OCI-LY1 (cell line): ENCODE results near the gene KCNJ12.
"Not testable (repeated sequence)": the region's sequence is repeated elsewhere in the genome, so short reads cannot be mapped to it uniquely, and the experiment has no call there.

Experiments
- EZH2 ChIP-seq: fragments of 200-600 bp; sonication (generic), shearing (Covaris generic); IDR thresholded peaks from 2 replicates; pipeline ENCODE4 v1.8.0; 2017; ENCODE audit warnings: borderline replicate concordance, mixed run types, mild to moderate bottlenecking, antibody characterized with exemption, low read length, moderate library complexity, mixed read lengths
- TF ChIP-seq, protein P1 (sequence below): fragments of 200-600 bp; sonication (generic), shearing (Covaris generic); IDR thresholded peaks from 2 replicates; pipeline ENCODE4 v1.5.1; 2017; ENCODE audit warnings: mild to moderate bottlenecking, antibody characterized with exemption, low read length, moderate library complexity, mixed read lengths

DNA sequence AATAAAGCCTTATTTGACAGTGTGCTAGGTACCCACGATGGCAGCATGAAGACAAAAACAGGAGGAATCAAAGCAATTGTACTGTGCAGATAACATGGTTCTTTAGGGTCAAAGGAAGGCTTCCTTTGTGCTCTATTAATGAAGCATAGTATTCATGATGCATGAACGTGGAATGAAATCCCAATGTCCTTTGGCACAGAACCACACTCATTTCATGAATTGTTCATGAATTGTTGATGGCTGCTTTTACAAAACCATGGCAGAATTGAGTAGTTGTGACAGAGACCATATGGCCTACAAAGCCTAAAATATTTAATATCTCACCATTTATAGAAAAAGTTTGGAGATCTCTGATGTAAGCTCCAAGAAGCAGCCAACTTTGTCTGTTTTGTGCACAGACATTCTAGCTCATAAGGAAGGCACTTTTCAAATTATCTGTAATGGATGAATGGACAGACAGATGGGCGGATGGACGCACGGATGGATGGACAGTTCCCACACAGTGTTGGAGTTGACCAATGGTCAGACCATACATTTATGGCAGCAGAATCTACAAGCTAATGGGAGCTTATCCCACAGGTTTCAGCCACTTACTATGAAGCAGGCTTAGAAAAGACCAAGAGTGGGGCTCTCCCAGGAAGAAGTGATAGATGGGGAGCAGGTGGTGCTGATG, 52.7 kb downstream of the KCNJ12 start:
- TF ChIP-seq, protein P1, sequence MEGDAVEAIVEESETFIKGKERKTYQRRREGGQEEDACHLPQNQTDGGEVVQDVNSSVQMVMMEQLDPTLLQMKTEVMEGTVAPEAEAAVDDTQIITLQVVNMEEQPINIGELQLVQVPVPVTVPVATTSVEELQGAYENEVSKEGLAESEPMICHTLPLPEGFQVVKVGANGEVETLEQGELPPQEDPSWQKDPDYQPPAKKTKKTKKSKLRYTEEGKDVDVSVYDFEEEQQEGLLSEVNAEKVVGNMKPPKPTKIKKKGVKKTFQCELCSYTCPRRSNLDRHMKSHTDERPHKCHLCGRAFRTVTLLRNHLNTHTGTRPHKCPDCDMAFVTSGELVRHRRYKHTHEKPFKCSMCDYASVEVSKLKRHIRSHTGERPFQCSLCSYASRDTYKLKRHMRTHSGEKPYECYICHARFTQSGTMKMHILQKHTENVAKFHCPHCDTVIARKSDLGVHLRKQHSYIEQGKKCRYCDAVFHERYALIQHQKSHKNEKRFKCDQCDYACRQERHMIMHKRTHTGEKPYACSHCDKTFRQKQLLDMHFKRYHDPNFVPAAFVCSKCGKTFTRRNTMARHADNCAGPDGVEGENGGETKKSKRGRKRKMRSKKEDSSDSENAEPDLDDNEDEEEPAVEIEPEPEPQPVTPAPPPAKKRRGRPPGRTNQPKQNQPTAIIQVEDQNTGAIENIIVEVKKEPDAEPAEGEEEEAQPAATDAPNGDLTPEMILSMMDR, result not testable (repeated sequence)
- not testable (repeated sequence) for TF ChIP-seq EZH2
